HG03460 (cell line): ENCODE results near the gene ELOVL2.
A peak's percentile ranks its signal among the peaks of the same experiment; 100 is the strongest.
"Not testable (repeated sequence)": the region's sequence is repeated elsewhere in the genome, so short reads cannot be mapped to it uniquely, and the experiment has no call there.

Experiments
- ATAC-seq: cut with Tn5 transposase; IDR thresholded peaks from one replicate; pipeline ENCODE4 v1.9.1; 2021; ENCODE audit not compliant: unreplicated experiment

Gene ELOVL2

GRCh38 chr6:10984959-10985358, 59.1 kb downstream of the ELOVL2 start:
- not testable (repeated sequence) for ATAC-seq

GRCh38 chr6:10981409-10981808, 62.7 kb downstream of the ELOVL2 start:
- ATAC-seq: no peak

- no peak for ATAC-seq
Observed at GRCh38 chr6:10979603-10980002, 64.5 kb downstream of the ELOVL2 start.

- no peak for ATAC-seq
Observed at GRCh38 chr6:10977231-10977968, 66.7 kb downstream of the ELOVL2 start.

- ATAC-seq: no peak
Observed at GRCh38 chr6:10976571-10976970, 67.5 kb downstream of the ELOVL2 start.

- ATAC-seq: no peak
Observed at GRCh38 chr6:10972196-10972595, 71.9 kb downstream of the ELOVL2 start.

GRCh38 chr6:10970731-10971130, 73.4 kb downstream of the ELOVL2 start:
- ATAC-seq: no peak

- ATAC-seq: no peak
Observed at GRCh38 chr6:10968776-10969175, 75.3 kb downstream of the ELOVL2 start.

GRCh38 chr6:10964684-10965083, 79.4 kb downstream of the ELOVL2 start:
- peak; percentile 83 for ATAC-seq

GRCh38 chr6:10963113-10963512, 81.0 kb downstream of the ELOVL2 start:
- ATAC-seq: no peak

- ATAC-seq: peak; percentile 42
Observed at GRCh38 chr6:10962673-10963072, 81.4 kb downstream of the ELOVL2 start.

- ATAC-seq: no peak
Observed at GRCh38 chr6:10961837-10962236, 82.3 kb downstream of the ELOVL2 start.

- no peak for ATAC-seq
Observed at GRCh38 chr6:10960171-10960570, 83.9 kb downstream of the ELOVL2 start.

GRCh38 chr6:10957414-10957886, 86.7 kb downstream of the ELOVL2 start:
- ATAC-seq: no peak

- ATAC-seq: no peak
Observed at GRCh38 chr6:10956776-10957175, 87.3 kb downstream of the ELOVL2 start.

- ATAC-seq: peak; percentile 76
Observed at GRCh38 chr6:10954590-10955010, 89.5 kb downstream of the ELOVL2 start.

- no peak for ATAC-seq
Observed at GRCh38 chr6:10951675-10952282, 92.3 kb downstream of the ELOVL2 start.

GRCh38 chr6:10949579-10950490, 94.3 kb downstream of the ELOVL2 start:
- ATAC-seq: no peak

- ATAC-seq: no peak
Observed at GRCh38 chr6:10947966-10948365, 96.1 kb downstream of the ELOVL2 start.

- ATAC-seq: no peak
Observed at GRCh38 chr6:10945845-10946244, 98.3 kb downstream of the ELOVL2 start.

- no peak for ATAC-seq
Observed at GRCh38 chr6:10939840-10940239, 104.3 kb downstream of the ELOVL2 start.
